Activated B cell treated with CpG ODN at 0.5 μM for 24 hours (primary cell): ENCODE data around the gene RNASE4. TPM values are rescaled to one million over a fixed set of nuclear protein-coding genes. Genes with fewer than 3 reads are reported as not detected.
A peak's percentile ranks its signal among the peaks of the same experiment; 100 is the strongest.

Source experiments
- ATAC-seq: fragments of 200-7000 bp; cut with Tn5 transposase; one replicate; pipeline ENCODE4 v1.10.0; 2021; ENCODE audit warnings: low read depth, mild to moderate bottlenecking, moderate library complexity
- CTCF ChIA-PET: fragments of 350-600 bp; sonication (Branson Sonifier 250); formaldehyde crosslinking; loops from one replicate; lab custom pipeline; 2021; ENCODE audit warnings: antibody characterized with exemption; lab: Charles Lee
- POLR2A ChIA-PET: fragments of 350-600 bp; sonication (Branson Sonifier 250); formaldehyde crosslinking; loops from one replicate; lab custom pipeline; 2021; ENCODE audit warnings: antibody characterized with exemption; lab: Charles Lee
- DNase-seq: peaks from one replicate; pipeline ENCODE4 v3.0.0; 2022
- H3K27ac Mint-ChIP-seq: one replicate; pipeline ENCODE4 v1.8.0; 2020; ENCODE audit warnings: mixed read lengths
- H3K27me3 Mint-ChIP-seq: one replicate; pipeline ENCODE4 v1.8.0; 2021; ENCODE audit warnings: mixed read lengths
- H3K36me3 Mint-ChIP-seq: one replicate; pipeline ENCODE4 v1.8.0; 2021; ENCODE audit warnings: low read depth, mixed read lengths
- H3K4me1 Mint-ChIP-seq: one replicate; pipeline ENCODE4 v1.8.0; 2021; ENCODE audit warnings: mixed read lengths
- H3K4me3 Mint-ChIP-seq: one replicate; pipeline ENCODE4 v1.8.0; 2020; ENCODE audit warnings: mild to moderate bottlenecking, mixed read lengths
- H3K9me3 Mint-ChIP-seq: one replicate; pipeline ENCODE4 v1.8.0; 2020; ENCODE audit warnings: mixed read lengths
- CTCF ChIP-seq: fragments of 200-600 bp; IDR thresholded peaks from one replicate; pipeline ENCODE4 v1.8.0; 2022; ENCODE audit warnings: antibody characterized with exemption, mild to moderate bottlenecking
- intact Hi-C: fragments of 100-400 bp; cut with micrococcal nuclease; formaldehyde crosslinking; loops from one replicate; pipeline ENCODE4 v1.15.1; 2024
- total RNA-seq: library from RNA; stranded (reverse); gene quantifications from 2 replicates; pipeline ENCODE4 v1.2.3, GENCODE V29; 2022

The RNASE4 gene
- total RNA-seq, 1 donor from 2014 or later: 1.0 TPM

GRCh38 chr14:20671597-20672283 is 12.6 kb upstream of the RNASE4 start:
- POLR2A ChIA-PET: interaction anchor here (0.7 to 7.6 kb wide), 2 partner anchors 10 to 340 kb away, joined by 4 to 180 read pairs; partner anchors contain the start of gene RNASE4
- H3K9me3 Mint-ChIP-seq: no peaks in the 10 kb centered on the region
- TF ChIP-seq CTCF: no peak
- H3K36me3 Mint-ChIP-seq: no peaks in the 10 kb centered on the region
- H3K27me3 Mint-ChIP-seq: no peaks in the 10 kb centered on the region
- intact Hi-C loops: no loop called here
- H3K4me1 Mint-ChIP-seq: peaks cover 44% of the 10 kb centered on the region
- DNase-seq (no peak), ATAC-seq (peak; percentile 22)
- CTCF ChIA-PET: interaction anchor here (6.6 kb wide), 1 partner anchor 10 kb away, joined by 52 read pairs; the partner anchor contains the start of gene RNASE4
- peak overlapping the region; percentile 46 for H3K27ac Mint-ChIP-seq
- no peak overlapping the region for H3K4me3 Mint-ChIP-seq

GRCh38 chr14:20675669-20676068 is 8.7 kb upstream of the RNASE4 start:
- CTCF ChIA-PET: interaction anchor here (1.7 kb wide), 1 partner anchor 8 kb away, joined by 4 read pairs; no protein-coding TSS in a partner anchor
- H3K36me3 Mint-ChIP-seq: no peaks in the 10 kb centered on the region
- no peak for DNase-seq
- POLR2A ChIA-PET: interaction anchor here (1.2 to 1.4 kb wide), 2 partner anchors 10 to 13 kb away, joined by 3 to 4 read pairs; no protein-coding TSS in a partner anchor
- H3K27ac Mint-ChIP-seq: no peak overlapping the region
- no peak overlapping the region for H3K4me3 Mint-ChIP-seq
- no peak for TF ChIP-seq CTCF
- H3K9me3 Mint-ChIP-seq: no peaks in the 10 kb centered on the region
- peaks cover 21% of the 10 kb centered on the region for H3K4me1 Mint-ChIP-seq
- peak; percentile 30 for ATAC-seq
- H3K27me3 Mint-ChIP-seq: no peaks in the 10 kb centered on the region
- intact Hi-C loops: no loop called here

- DNase-seq (no peak), ATAC-seq (no peak)
- TF ChIP-seq CTCF: no peak
- Mint-ChIP-seq H3K9me3 (no peaks in the 10 kb centered on the region), H3K36me3 (no peaks in the 10 kb centered on the region), H3K4me3 (no peak overlapping the region), H3K27me3 (no peaks in the 10 kb centered on the region), H3K27ac (no peak overlapping the region), H3K4me1 (peaks cover 18% of the 10 kb centered on the region)
- ChIA-PET POLR2A (interaction anchor here (1.2 to 1.8 kb wide), 3 partner anchors 8 to 13 kb away, joined by 3 to 6 read pairs (median 4); no protein-coding TSS in a partner anchor), CTCF (interaction anchor here (1.7 kb wide), 1 partner anchor 8 kb away, joined by 4 read pairs; no protein-coding TSS in a partner anchor)
- intact Hi-C loops: no loop called here
Measured at GRCh38 chr14:20676072-20676471, 8.3 kb upstream of the RNASE4 start.

- intact Hi-C loops: loop anchor here (2.0 to 5.0 kb wide), 4 partner anchors 101 to 832 kb away; partner anchors contain the start of genes CCNB1IP1, HNRNPC, METTL3 and RNASE6
- Mint-ChIP-seq H3K9me3 (no peaks in the 10 kb centered on the region), H3K36me3 (no peaks in the 10 kb centered on the region), H3K4me3 (no peak overlapping the region), H3K27me3 (no peaks in the 10 kb centered on the region), H3K27ac (no peak overlapping the region), H3K4me1 (peaks cover 14% of the 10 kb centered on the region)
- CTCF ChIA-PET: interaction anchor here (1.0 to 8.0 kb wide), 4 partner anchors 10 to 70 kb away, joined by 4 to 95 read pairs (median 31); no protein-coding TSS in a partner anchor
- DNase-seq (no peak), ATAC-seq (no peak)
- TF ChIP-seq CTCF: no peak
- POLR2A ChIA-PET: interaction anchor here (1.5 to 7.4 kb wide), 5 partner anchors 10 to 422 kb away, joined by 5 to 180 read pairs (median 76); partner anchors contain the start of gene PIP4P1
Measured at GRCh38 chr14:20679907-20680306, 4.5 kb upstream of the RNASE4 start.

- Mint-ChIP-seq H3K27ac (no peak overlapping the region), H3K9me3 (no peaks in the 10 kb centered on the region), H3K4me1 (peaks cover 18% of the 10 kb centered on the region), H3K36me3 (no peaks in the 10 kb centered on the region), H3K27me3 (no peaks in the 10 kb centered on the region), H3K4me3 (no peak overlapping the region)
- intact Hi-C loops: loop anchor here (2.0 to 5.0 kb wide), 4 partner anchors 100 to 832 kb away; partner anchors contain the start of genes CCNB1IP1, HNRNPC, METTL3 and RNASE6
- CTCF ChIA-PET: interaction anchor here (1.0 to 8.0 kb wide), 6 partner anchors 11 to 70 kb away, joined by 4 to 95 read pairs (median 26); no protein-coding TSS in a partner anchor
- no peak for ATAC-seq
- no peak for TF ChIP-seq CTCF
- POLR2A ChIA-PET: interaction anchor here (1.5 to 7.4 kb wide), 10 partner anchors 10 to 421 kb away, joined by 5 to 180 read pairs (median 42); partner anchors contain the start of genes APEX1, OSGEP, PARP2 and PIP4P1
- no peak for DNase-seq
Measured at GRCh38 chr14:20680363-20680762, 4.0 kb upstream of the RNASE4 start.
